K562 (cell line): ENCODE results near the gene RDH13. TPM values are rescaled to one million over a fixed set of nuclear protein-coding genes. Genes with fewer than 3 reads are reported as not detected.
A peak's percentile ranks its signal among the peaks of the same experiment; 100 is the strongest.

ENCODE experiments used
- CXXC5 ChIP-seq: fragments of 250-450 bp; sonication (Bioruptor Pico); IDR thresholded peaks from 2 replicates; pipeline ENCODE4 v1.8.0; 2022; ENCODE audit warnings: inconsistent platforms, mild to moderate bottlenecking, moderate library complexity
- EP300 ChIP-seq: IDR thresholded peaks from 2 replicates; pipeline ENCODE4 v1.6.1; 2012; ENCODE audit warnings: low read length, improper control_type of control experiment
- HLTF ChIP-seq: fragments of 450-650 bp; IDR thresholded peaks from 2 replicates; pipeline ENCODE4 v1.6.1; 2016
- MAFG ChIP-seq: fragments of 450-650 bp; conservative IDR thresholded peaks from 2 replicates; pipeline ENCODE4 v1.6.1; 2016; ENCODE audit warnings: missing genetic modification characterization, missing compliant biosample characterization
- NONO ChIP-seq, 2 experiments: fragments of 200-400 bp in 1 of 2; fragments of 450-650 bp in 1 of 2; formaldehyde crosslinking in 1 of 2; IDR thresholded peaks; 2 replicates each; pipeline ENCODE4 v1.6.1; 2017; ENCODE audit warnings: low read depth in 2 of 2, mild to moderate bottlenecking in 2 of 2, moderate library complexity in 2 of 2, low read length in 1 of 2
- POLR2B ChIP-seq: fragments of 450-650 bp; IDR thresholded peaks from 2 replicates; pipeline ENCODE4 v1.6.1; 2018; ENCODE audit warnings: low read depth; ENCODE audit not compliant: partially characterized antibody
- POLR2G ChIP-seq: fragments of 200-400 bp; formaldehyde crosslinking; IDR thresholded peaks from 2 replicates; pipeline ENCODE4 v1.6.1; 2017; ENCODE audit warnings: low read depth, mild to moderate bottlenecking, antibody characterized with exemption, low read length, moderate library complexity
- RCOR1 ChIP-seq, 2 experiments: IDR thresholded peaks; 2 replicates each; pipeline ENCODE4 v1.6.1; 2012; ENCODE audit warnings: low read depth in 2 of 2, low read length in 2 of 2, borderline replicate concordance in 1 of 2, improper control_type of control experiment in 1 of 2
- TAL1 ChIP-seq: fragments of 450-650 bp; IDR thresholded peaks from 2 replicates; pipeline ENCODE4 v1.6.1; 2016; ENCODE audit warnings: mild to moderate bottlenecking
- ZBTB40 ChIP-seq, 2 experiments: fragments of 450-650 bp in 1 of 2; sonication (generic) in 1 of 2; formaldehyde crosslinking in 1 of 2; IDR thresholded peaks; 2 replicates each; pipeline versions ENCODE4 v1.7.1 to v1.9.0; 2016 to 2022; ENCODE audit warnings: inconsistent platforms in 1 of 2, mild to moderate bottlenecking in 1 of 2, missing genetic modification reagents in 1 of 2
- polyA plus RNA-seq, 8 experiments: library from polyadenylated mRNA; depleted of rRNA in 4 of 8; stranded (reverse) in 5 of 8; unstranded in 3 of 8; fragments of >200 nt; fragmentation: Nextera tagmentation in 2 of 8; fragmentation: Illumina TruSeq in 1 of 8; extraction: Ambion mirVana in 2 of 8; extraction: Trizol in 1 of 8; gene quantifications; 2 replicates each; pipeline versions ENCODE4 v1.2.1 to v1.2.3, GENCODE V29; 2011 to 2014; ENCODE audit warnings: inconsistent platforms in 1 of 8, missing spikeins in 1 of 8
- total RNA-seq, 7 experiments: library from RNA; depleted of rRNA in 6 of 7; stranded (reverse); fragments of >200 nt in 6 of 7; fragmentation: Illumina TruSeq in 2 of 7; extraction: Trizol in 2 of 7; gene quantifications; 2 replicates each; pipeline versions ENCODE4 v1.2.1 to v1.2.3, GENCODE V29; 2011 to 2021; ENCODE audit warnings: low replicate concordance in 1 of 7
- TF ChIP-seq, protein P1 (sequence below): fragments of 450-650 bp; conservative IDR thresholded peaks from 2 replicates; pipeline ENCODE4 v1.6.1; 2016; ENCODE audit warnings: missing genetic modification characterization, low read depth, mild to moderate bottlenecking, missing compliant biosample characterization, moderate library complexity
- TF ChIP-seq, protein P2 (sequence below): fragments of 250-450 bp; sonication (Bioruptor Pico); IDR thresholded peaks from 2 replicates; pipeline ENCODE4 v1.4.0; 2020

Gene RDH13
- total and polyA plus RNA-seq, 9 of the 15 experiments (the other 6 are each of a cell fraction or from before 2014, with no cell fraction given), result 7.5 to 70.3 (median 39.5) TPM

GRCh38 chr19:55080121-55080967 is 17.4 kb upstream of the RDH13 start (continued):
- 0 out of 2 replicates have a peak, but pooled peaks have one; percentile 4 for TF ChIP-seq TAL1
- TF ChIP-seq EP300, result no peak
- TF ChIP-seq RCOR1 (IDR thresholded peaks at IDR 0.05; ENCODE audit: borderline replicate concordance in 1 of 2, low read depth in 2 of 2, low read length in 2 of 2), result no peak; a peak in 1 of 4 replicates
- TF ChIP-seq POLR2B, result peak; percentile 87
- TF ChIP-seq CXXC5, result peak; percentile 35; the same call in 1 of the 2 replicates
- peak; percentile 75; the same call in 1 of the 2 replicates for TF ChIP-seq HLTF
- TF ChIP-seq ZBTB40 (IDR thresholded peaks at IDR 0.05), result peak; percentile 59; the same call in 1 of the 2 replicates
- TF ChIP-seq ZBTB40 (CRISPR knock-in tag; IDR thresholded peaks at IDR 0.05), result no peak
- TF ChIP-seq, protein P1, sequence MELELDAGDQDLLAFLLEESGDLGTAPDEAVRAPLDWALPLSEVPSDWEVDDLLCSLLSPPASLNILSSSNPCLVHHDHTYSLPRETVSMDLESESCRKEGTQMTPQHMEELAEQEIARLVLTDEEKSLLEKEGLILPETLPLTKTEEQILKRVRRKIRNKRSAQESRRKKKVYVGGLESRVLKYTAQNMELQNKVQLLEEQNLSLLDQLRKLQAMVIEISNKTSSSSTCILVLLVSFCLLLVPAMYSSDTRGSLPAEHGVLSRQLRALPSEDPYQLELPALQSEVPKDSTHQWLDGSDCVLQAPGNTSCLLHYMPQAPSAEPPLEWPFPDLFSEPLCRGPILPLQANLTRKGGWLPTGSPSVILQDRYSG, result no peak
- TF ChIP-seq, protein P2, sequence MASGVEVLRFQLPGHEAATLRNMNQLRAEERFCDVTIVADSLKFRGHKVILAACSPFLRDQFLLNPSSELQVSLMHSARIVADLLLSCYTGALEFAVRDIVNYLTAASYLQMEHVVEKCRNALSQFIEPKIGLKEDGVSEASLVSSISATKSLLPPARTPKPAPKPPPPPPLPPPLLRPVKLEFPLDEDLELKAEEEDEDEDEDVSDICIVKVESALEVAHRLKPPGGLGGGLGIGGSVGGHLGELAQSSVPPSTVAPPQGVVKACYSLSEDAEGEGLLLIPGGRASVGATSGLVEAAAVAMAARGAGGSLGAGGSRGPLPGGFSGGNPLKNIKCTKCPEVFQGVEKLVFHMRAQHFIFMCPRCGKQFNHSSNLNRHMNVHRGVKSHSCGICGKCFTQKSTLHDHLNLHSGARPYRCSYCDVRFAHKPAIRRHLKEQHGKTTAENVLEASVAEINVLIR (CRISPR knock-in tag), result no peak
- peak; percentile 92 for TF ChIP-seq POLR2G
- TF ChIP-seq NONO (IDR thresholded peaks at IDR 0.05; ENCODE audit: low read depth in 2 of 2, low read length in 1 of 2), result no peak
- no peak for TF ChIP-seq MAFG (tag)
